Measurements from ENCODE around the gene NFIA. TPM values are rescaled to one million over a fixed set of nuclear protein-coding genes. Genes with fewer than 3 reads are reported as not detected.

The NFIA gene
- total and polyA plus RNA-seq, 9 of the 15 experiments (the other 6 are each of a cell fraction or from before 2014, with no cell fraction given) = 5.3 to 24.9 (median 9.8) TPM

GRCh38 chr1:61190618-61191432 is 108.5 kb downstream of the NFIA start (continued):
- no peak for TF ChIP-seq AFF4 (CRISPR knock-in tag; IDR thresholded peaks at IDR 0.05)

- no peak overlapping the region for H3K4me3 ChIP-seq
- peak overlapping the region; percentile 23; the same call in 1 of the 3 replicates for H3K27ac ChIP-seq (ENCODE audit: extremely low read depth, low read depth, low read length)
- ChIA-PET POLR2A (no interaction called here), CTCF (ENCODE audit: low intra/inter-chr PET ratio) (no interaction called here)
- BruUV-seq (replicated peaks) = no TSS peak
- ATAC-seq (peak; percentile 13; the same call in 2 of the 3 replicates), DNase-seq (ENCODE audit: extremely low read depth in 1 of 4, low spot score in 3 of 4) (no peak), FAIRE-seq (no peak)
- H2AFZ ChIP-seq (ENCODE audit: low read depth, low read length) = no peak overlapping the region
- H3K9me3 ChIP-seq (replicated peaks; ENCODE audit: control insufficient read depth, insufficient read depth, low read depth, low read length) = no peaks in the 10 kb centered on the region
- in situ Hi-C loops (cut with MboI) = no loop called here
- no peaks in the 10 kb centered on the region for H3K9me1 ChIP-seq (ENCODE audit: control insufficient read depth, insufficient read depth, low read length)
- intact Hi-C loops (cut with micrococcal nuclease) = no loop called here
- TF ChIP-seq NFIC (IDR thresholded peaks at IDR 0.05) = no peak
- no peak for TF ChIP-seq RBFOX2 (IDR thresholded peaks at IDR 0.05; ENCODE audit: low read depth, low read length)
- 93% methylated on average over 1 of the region's 1 CpG for WGBS (ENCODE audit: insufficient coverage, low coverage, missing lambda C conversion rate)
- no peaks in the 10 kb centered on the region for H3K27me3 ChIP-seq (ENCODE audit: control insufficient read depth in 2 of 2, insufficient read depth in 2 of 2, low read length in 2 of 2)
- no peak overlapping the region for H3K4me2 ChIP-seq (ENCODE audit: insufficient read depth, low read length)
- H3K9ac ChIP-seq (ENCODE audit: insufficient read depth in 1 of 2, low read depth in 2 of 2, low read length in 2 of 2) = no peak overlapping the region
- no peaks in the 10 kb centered on the region for H4K20me1 ChIP-seq (replicated peaks; ENCODE audit: control insufficient read depth, insufficient read depth, low read length)
- no peaks in the 10 kb centered on the region for H3K36me3 ChIP-seq (ENCODE audit: control insufficient read depth, insufficient read depth, low read length)
- peaks cover 0 to 30% of the 10 kb centered on the region in 2 experiments; a peak in 4 of 5 replicates for H3K4me1 ChIP-seq (replicated peaks in 1 of 2; ENCODE audit: control insufficient read depth in 2 of 2, insufficient read depth in 2 of 2, low read length in 2 of 2)
- H3K79me2 ChIP-seq (ENCODE audit: control insufficient read depth, insufficient read depth, low read length) = peaks cover 64% of the 10 kb centered on the region
Observed at GRCh38 chr1:61191433-61191720, 109.0 kb downstream of the NFIA start.
